NCI-H446 treated with DMSO at 0.1 percent for 48 hours (cell line): ENCODE data around the gene CCDC12.

Experiments used
- DNase-seq: peaks from one replicate; lab custom pipeline; 2025; lab: John Stamatoyannopoulos, UW

CCDC12 gene

GRCh38 chr3:47007482-47008233 lies 31.1 kb upstream of the CCDC12 start:
- no peak for DNase-seq

- no peak for DNase-seq
These were observed 30.5 kb upstream of the CCDC12 start for GRCh38 chr3:47007001-47007400.

- no peak for DNase-seq
These were observed 29.7 kb upstream of the CCDC12 start for GRCh38 chr3:47006145-47006651.

GRCh38 chr3:47005212-47006144 lies 28.9 kb upstream of the CCDC12 start:
- no peak for DNase-seq

GRCh38 chr3:47004369-47005211 lies 28.0 kb upstream of the CCDC12 start:
- no peak for DNase-seq

- no peak for DNase-seq
These were observed 27.2 kb upstream of the CCDC12 start for GRCh38 chr3:47003461-47004368.

GRCh38 chr3:47003056-47003410 lies 26.5 kb upstream of the CCDC12 start:
- no peak for DNase-seq

- no peak for DNase-seq
These were observed 25.9 kb upstream of the CCDC12 start for GRCh38 chr3:47002171-47003055.

- no peak for DNase-seq
These were observed 25.2 kb upstream of the CCDC12 start for GRCh38 chr3:47001731-47002170.

GRCh38 chr3:47000922-47001730 lies 24.6 kb upstream of the CCDC12 start:
- DNase-seq = no peak

- no peak for DNase-seq
These were observed 23.8 kb upstream of the CCDC12 start for GRCh38 chr3:47000198-47000815.

GRCh38 chr3:46999516-47000197 lies 23.1 kb upstream of the CCDC12 start:
- DNase-seq = no peak

- DNase-seq = no peak
These were observed 22.4 kb upstream of the CCDC12 start for GRCh38 chr3:46998852-46999515.

- no peak for DNase-seq
These were observed 21.7 kb upstream of the CCDC12 start for GRCh38 chr3:46998121-46998851.

- DNase-seq = no peak
These were observed 21.0 kb upstream of the CCDC12 start for GRCh38 chr3:46997453-46998091.
